Progenitor cell of endocrine pancreas (in vitro differentiated cells): Measurements from ENCODE around the gene ALDH1A3. TPM values are rescaled to one million over a fixed set of nuclear protein-coding genes. Genes with fewer than 3 reads are reported as not detected.

Experiments used
- DNase-seq: peaks from one replicate; pipeline ENCODE4 v3.0.0; 2021; ENCODE audit warnings: low spot score; ENCODE audit not compliant: unreplicated experiment
- H3K27ac Mint-ChIP-seq: 2 replicates; pipeline ENCODE4 v1.8.0; 2021; ENCODE audit warnings: mild to moderate bottlenecking, moderate library complexity, mixed read lengths
- H3K27me3 Mint-ChIP-seq: 2 replicates; pipeline ENCODE4 v1.8.0; 2021; ENCODE audit warnings: mixed read lengths
- H3K36me3 Mint-ChIP-seq: 2 replicates; pipeline ENCODE4 v1.8.0; 2022; ENCODE audit warnings: mixed read lengths; ENCODE audit not compliant: insufficient read depth
- H3K4me1 Mint-ChIP-seq: 2 replicates; pipeline ENCODE4 v1.8.0; 2021; ENCODE audit warnings: low read depth, mixed read lengths
- H3K4me3 Mint-ChIP-seq: 2 replicates; pipeline ENCODE4 v1.8.0; 2021; ENCODE audit warnings: low read depth, mild to moderate bottlenecking, moderate library complexity, mixed read lengths
- H3K9me3 Mint-ChIP-seq: 2 replicates; pipeline ENCODE4 v1.8.0; 2021; ENCODE audit warnings: low read depth, mixed read lengths
- total RNA-seq: library from RNA; stranded (reverse); gene quantifications from 2 replicates; pipeline ENCODE4 v1.2.1, GENCODE V29; 2021
- TF ChIP-seq, protein P1 (sequence below): fragments of 200-600 bp; sonication (generic); IDR thresholded peaks from one replicate; pipeline ENCODE4 v1.5.0; 2021; ENCODE audit warnings: antibody characterized with exemption, mild to moderate bottlenecking; ENCODE audit not compliant: unreplicated experiment

ALDH1A3 gene
- total RNA-seq, 1 donor from 2014 or later, result 0.41 TPM

DNA sequence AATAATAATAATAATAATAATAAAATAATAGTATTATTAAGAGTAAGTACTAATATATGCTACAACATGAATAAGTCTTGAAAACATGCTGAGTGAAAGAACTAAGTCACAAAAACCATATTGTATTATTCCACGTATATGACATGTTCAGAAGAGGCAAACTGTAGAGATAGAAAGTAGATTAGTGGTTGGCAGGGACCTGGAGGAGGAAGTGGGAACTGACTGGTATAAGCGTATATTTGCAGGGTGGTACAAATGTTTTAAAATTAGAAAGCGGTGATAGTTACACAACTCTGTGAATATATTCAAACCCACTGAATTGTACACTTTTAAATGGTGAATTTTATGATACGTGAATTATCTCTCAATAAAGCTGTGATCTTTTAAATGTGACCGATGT lies 72.3 kb downstream of the ALDH1A3 start:
- Mint-ChIP-seq H3K9me3 (peaks cover 18% of the 10 kb centered on the region), H3K36me3 (no peaks in the 10 kb centered on the region), H3K4me3 (no peak overlapping the region), H3K27me3 (peaks cover 3% of the 10 kb centered on the region), H3K4me1 (no peaks in the 10 kb centered on the region), H3K27ac (no peak overlapping the region)
- TF ChIP-seq, protein P1, sequence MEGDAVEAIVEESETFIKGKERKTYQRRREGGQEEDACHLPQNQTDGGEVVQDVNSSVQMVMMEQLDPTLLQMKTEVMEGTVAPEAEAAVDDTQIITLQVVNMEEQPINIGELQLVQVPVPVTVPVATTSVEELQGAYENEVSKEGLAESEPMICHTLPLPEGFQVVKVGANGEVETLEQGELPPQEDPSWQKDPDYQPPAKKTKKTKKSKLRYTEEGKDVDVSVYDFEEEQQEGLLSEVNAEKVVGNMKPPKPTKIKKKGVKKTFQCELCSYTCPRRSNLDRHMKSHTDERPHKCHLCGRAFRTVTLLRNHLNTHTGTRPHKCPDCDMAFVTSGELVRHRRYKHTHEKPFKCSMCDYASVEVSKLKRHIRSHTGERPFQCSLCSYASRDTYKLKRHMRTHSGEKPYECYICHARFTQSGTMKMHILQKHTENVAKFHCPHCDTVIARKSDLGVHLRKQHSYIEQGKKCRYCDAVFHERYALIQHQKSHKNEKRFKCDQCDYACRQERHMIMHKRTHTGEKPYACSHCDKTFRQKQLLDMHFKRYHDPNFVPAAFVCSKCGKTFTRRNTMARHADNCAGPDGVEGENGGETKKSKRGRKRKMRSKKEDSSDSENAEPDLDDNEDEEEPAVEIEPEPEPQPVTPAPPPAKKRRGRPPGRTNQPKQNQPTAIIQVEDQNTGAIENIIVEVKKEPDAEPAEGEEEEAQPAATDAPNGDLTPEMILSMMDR, result no peak
- DNase-seq, result no peak

DNA sequence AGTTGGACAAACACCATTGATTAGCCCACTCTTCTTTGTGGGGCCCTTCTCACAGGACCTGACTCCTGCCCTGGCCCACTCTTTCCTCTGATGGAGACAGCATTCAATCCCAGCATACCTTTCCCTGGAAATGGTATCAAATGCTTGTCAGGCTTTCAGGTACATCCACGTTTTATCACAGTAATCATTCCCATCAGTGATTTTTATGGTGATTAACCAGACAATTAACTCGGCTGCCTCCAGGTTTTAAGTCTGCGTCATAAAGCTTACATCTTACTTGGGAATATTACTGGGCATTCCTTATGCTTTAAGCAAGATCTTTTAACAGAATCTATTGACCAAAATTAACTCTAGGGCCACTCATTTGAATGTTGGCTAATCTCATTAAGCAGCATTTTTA lies 72.9 kb downstream of the ALDH1A3 start:
- TF ChIP-seq, protein P1, result no peak
- no peaks in the 10 kb centered on the region for H3K36me3 Mint-ChIP-seq
- H3K4me3 Mint-ChIP-seq, result no peak overlapping the region
- peaks cover 18% of the 10 kb centered on the region for H3K9me3 Mint-ChIP-seq
- no peak for DNase-seq
- H3K27ac Mint-ChIP-seq, result no peak overlapping the region
- no peaks in the 10 kb centered on the region for H3K4me1 Mint-ChIP-seq
- peaks cover 3% of the 10 kb centered on the region for H3K27me3 Mint-ChIP-seq

DNA sequence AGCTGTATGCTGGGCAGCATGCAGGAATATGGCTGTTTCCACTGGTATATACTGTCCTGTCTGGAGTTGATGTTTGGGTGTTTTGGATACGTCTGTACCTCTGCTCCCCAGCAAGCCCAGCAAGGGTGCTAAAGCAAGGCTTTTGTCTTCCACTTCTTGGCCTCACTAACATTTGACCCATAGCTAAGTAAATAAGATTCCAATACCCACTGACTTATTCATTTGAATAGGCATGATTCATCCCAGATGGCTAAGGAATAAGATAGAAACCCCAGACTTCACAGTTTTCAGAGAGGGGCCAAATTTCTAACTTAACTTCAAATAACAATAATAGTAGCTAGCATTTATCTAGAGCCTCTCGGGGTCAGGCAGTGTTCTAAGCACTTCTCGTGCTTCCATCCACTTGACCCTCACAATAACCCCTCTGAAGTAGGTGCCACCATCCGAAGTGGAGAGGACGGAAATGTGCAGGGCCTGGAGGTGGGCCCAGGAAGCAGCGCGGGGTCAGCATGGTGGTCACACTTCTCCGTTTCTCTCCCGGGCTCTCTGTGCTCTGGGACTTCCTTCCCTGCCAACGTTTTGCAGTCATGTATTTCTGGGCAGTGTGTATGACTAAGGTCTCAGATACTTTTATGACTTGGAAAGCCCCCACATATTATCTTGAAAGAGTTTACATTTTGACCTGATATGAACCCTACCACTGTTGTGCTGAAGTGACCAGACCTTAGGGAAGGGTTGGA lies 78.9 kb downstream of the ALDH1A3 start:
- peaks cover 10% of the 10 kb centered on the region for H3K9me3 Mint-ChIP-seq
- peaks cover 12% of the 10 kb centered on the region for H3K27me3 Mint-ChIP-seq
- peak overlapping the region; percentile 38 for H3K27ac Mint-ChIP-seq
- TF ChIP-seq, protein P1, result no peak
- H3K4me3 Mint-ChIP-seq, result no peak overlapping the region
- no peaks in the 10 kb centered on the region for H3K4me1 Mint-ChIP-seq
- DNase-seq, result no peak
- no peaks in the 10 kb centered on the region for H3K36me3 Mint-ChIP-seq

DNA sequence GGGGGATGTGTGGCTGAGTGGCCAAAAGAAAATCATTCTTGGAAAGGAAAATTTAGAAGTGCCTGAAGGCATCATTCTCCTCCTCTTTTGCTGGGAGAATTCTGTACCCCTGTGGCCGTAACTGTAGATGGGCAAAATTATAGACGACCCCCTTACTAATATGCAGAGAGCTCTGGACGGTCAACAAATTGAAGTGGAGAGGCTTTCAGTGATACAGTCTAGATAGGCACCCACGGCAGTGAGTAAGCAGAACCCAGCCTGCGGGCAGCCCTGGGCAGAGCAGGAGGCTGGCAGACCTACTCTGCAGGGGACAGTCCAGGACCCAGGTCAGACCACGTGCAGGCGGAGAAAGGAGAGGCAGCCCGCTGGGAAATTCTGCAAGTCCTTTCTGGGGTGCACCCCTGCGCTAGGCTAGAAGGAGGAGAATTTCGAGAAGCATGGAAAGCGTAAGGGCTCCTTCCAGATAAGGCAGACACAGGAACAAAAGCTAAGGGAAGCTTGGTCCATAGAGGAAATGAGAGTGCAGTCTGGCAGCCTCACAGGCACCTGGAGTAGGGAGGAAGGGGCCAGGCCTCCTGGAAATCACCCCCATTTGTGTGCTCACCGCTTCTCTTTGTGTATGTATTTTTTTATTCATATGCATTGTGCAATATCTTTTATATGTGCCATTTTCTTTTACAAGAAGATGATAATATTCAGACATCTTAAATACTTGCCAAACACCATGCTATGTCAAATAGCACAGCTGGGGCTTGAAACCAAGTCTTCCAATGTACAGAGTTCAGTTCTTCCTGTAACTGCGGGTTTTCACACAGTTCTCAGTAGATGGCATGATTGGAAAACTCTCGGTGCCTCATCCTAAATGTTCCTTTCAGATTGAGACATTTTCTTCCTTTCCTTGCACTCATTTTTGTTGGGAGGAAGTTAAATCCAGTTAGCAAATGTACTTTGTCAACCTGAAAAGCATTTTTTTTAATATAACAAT lies 79.7 kb downstream of the ALDH1A3 start:
- H3K27ac Mint-ChIP-seq, result no peak overlapping the region
- no peaks in the 10 kb centered on the region for H3K36me3 Mint-ChIP-seq
- TF ChIP-seq, protein P1, result no peak

More for the DNA sequence above, 79.7 kb downstream of the ALDH1A3 start:
- DNase-seq, result no peak
- no peak overlapping the region for H3K4me3 Mint-ChIP-seq
- peaks cover 14% of the 10 kb centered on the region for H3K27me3 Mint-ChIP-seq
- peaks cover 10% of the 10 kb centered on the region for H3K9me3 Mint-ChIP-seq
- H3K4me1 Mint-ChIP-seq, result no peaks in the 10 kb centered on the region

Other genes with a start within 250 kb of the ALDH1A3 start
- gene LRRK1, start 39.5 kb downstream of the ALDH1A3 start, total RNA-seq, result 0.86 and 1.6 TPM in 2 replicates